GM23338 (cell line): Measurements from ENCODE around the gene DOCK3. TPM values are rescaled to one million over a fixed set of nuclear protein-coding genes. Genes with fewer than 3 reads are reported as not detected.

Experiments used
- ATAC-seq: fragments of 200-7000 bp; cut with Tn5 transposase; 3 replicates; pipeline ENCODE4 v1.9.1; 2020
- DNase-seq: peaks from one replicate; pipeline ENCODE4 v3.0.0-alpha.2; 2015; ENCODE audit warnings: low spot score
- H2AFZ ChIP-seq: fragments of 200-600 bp; sonication (generic); 2 replicates; pipeline ENCODE4 v1.8.0; 2016; ENCODE audit warnings: antibody characterized with exemption, mild to moderate bottlenecking, moderate library complexity
- H3F3A ChIP-seq: fragments of 200-600 bp; sonication (generic); replicated peaks from 2 replicates; pipeline ENCODE4 v1.8.0; 2017; ENCODE audit warnings: antibody characterized with exemption, mixed run types, low read depth
- H3K27ac ChIP-seq: fragments of 200-600 bp; sonication (generic); 2 replicates; pipeline ENCODE4 v1.6.1; 2016; ENCODE audit warnings: low read depth
- H3K27me3 ChIP-seq: fragments of 200-600 bp; sonication (generic); 2 replicates; pipeline ENCODE4 v1.8.0; 2016; ENCODE audit warnings: mild to moderate bottlenecking, mixed run types, moderate library complexity; ENCODE audit not compliant: insufficient read depth
- H3K36me3 ChIP-seq: fragments of 200-600 bp; sonication (generic); 2 replicates; pipeline ENCODE4 v1.8.0; 2016; ENCODE audit warnings: mild to moderate bottlenecking; ENCODE audit not compliant: insufficient read depth
- H3K4me1 ChIP-seq: fragments of 200-600 bp; sonication (generic); 2 replicates; pipeline ENCODE4 v1.8.0; 2016; ENCODE audit warnings: mild to moderate bottlenecking, moderate library complexity; ENCODE audit not compliant: insufficient read depth
- H3K4me2 ChIP-seq: fragments of 200-600 bp; sonication (generic); 2 replicates; pipeline ENCODE4 v1.7.1; 2017; ENCODE audit warnings: mixed run types
- H3K4me3 ChIP-seq: fragments of 200-600 bp; sonication (generic); 2 replicates; pipeline ENCODE4 v1.6.1; 2016; ENCODE audit warnings: mixed run types
- H3K79me2 ChIP-seq: fragments of 200-600 bp; sonication (generic); replicated peaks from 2 replicates; pipeline ENCODE4 v1.8.0; 2017; ENCODE audit warnings: mild to moderate bottlenecking; ENCODE audit not compliant: insufficient read depth
- H3K9me2 ChIP-seq: fragments of 200-600 bp; sonication (generic); 2 replicates; pipeline ENCODE4 v1.8.0; 2017; ENCODE audit not compliant: insufficient read depth
- H4K20me1 ChIP-seq: fragments of 200-600 bp; sonication (generic); replicated peaks from 2 replicates; pipeline ENCODE4 v1.8.0; 2017; ENCODE audit warnings: mild to moderate bottlenecking; ENCODE audit not compliant: insufficient read depth
- H3K27ac Mint-ChIP-seq: 2 replicates; pipeline ENCODE4 v1.8.0; 2020; ENCODE audit warnings: inconsistent platforms, mild to moderate bottlenecking, moderate library complexity, mixed read lengths
- H3K27me3 Mint-ChIP-seq: 3 replicates; pipeline ENCODE4 v1.8.0; 2022; ENCODE audit warnings: low read depth, mild to moderate bottlenecking, moderate library complexity, mixed read lengths, inconsistent platforms; ENCODE audit not compliant: insufficient read depth, poor library complexity
- H3K36me3 Mint-ChIP-seq: 3 replicates; pipeline ENCODE4 v1.8.0; 2021; ENCODE audit warnings: low read depth, mild to moderate bottlenecking, inconsistent platforms, moderate library complexity, mixed read lengths
- H3K4me1 Mint-ChIP-seq: 3 replicates; pipeline ENCODE4 v1.8.0; 2020; ENCODE audit warnings: mild to moderate bottlenecking, inconsistent platforms, mixed read lengths
- H3K4me3 Mint-ChIP-seq: 3 replicates; pipeline ENCODE4 v1.8.0; 2021; ENCODE audit warnings: moderate library complexity, mild to moderate bottlenecking, inconsistent platforms, mixed read lengths
- H3K9me3 Mint-ChIP-seq: 3 replicates; pipeline ENCODE4 v1.8.0; 2020; ENCODE audit warnings: moderate library complexity, mild to moderate bottlenecking, inconsistent platforms, mixed read lengths
- JUNB ChIP-seq: IDR thresholded peaks from one replicate; pipeline ENCODE4 v1.6.1; 2016; ENCODE audit warnings: antibody characterized with exemption; ENCODE audit not compliant: unreplicated experiment
- POLR2AphosphoS5 ChIP-seq: IDR thresholded peaks from 2 replicates; pipeline ENCODE4 v1.6.1; 2016; ENCODE audit warnings: antibody characterized with exemption, low read depth
- ZNF331 ChIP-seq: fragments of 250-450 bp; sonication (Bioruptor Pico); IDR thresholded peaks from 2 replicates; pipeline ENCODE4 v1.5.0; 2020; ENCODE audit warnings: low read depth, mild to moderate bottlenecking, moderate library complexity
- polyA plus RNA-seq: library from polyadenylated mRNA; unstranded; fragments of >200 nt; fragmentation: Nextera tagmentation; extraction: Ambion mirVana; gene quantifications from 2 replicates; pipeline ENCODE4 v1.2.1, GENCODE V29; 2016
- total RNA-seq: library from RNA; depleted of rRNA; stranded (reverse); fragments of >200 nt; shearing (Covaris generic); gene quantifications from 2 replicates; pipeline ENCODE4 v1.2.3, GENCODE V29; 2014
- TF ChIP-seq, protein P1 (sequence below): IDR thresholded peaks from one replicate; pipeline ENCODE4 v1.6.1; 2018; ENCODE audit warnings: antibody characterized with exemption; ENCODE audit not compliant: unreplicated experiment
- TF ChIP-seq, protein P2 (sequence below): fragments of 250-450 bp; sonication (Bioruptor Pico); IDR thresholded peaks from 2 replicates; pipeline ENCODE4 v1.5.0; 2020; ENCODE audit warnings: mild to moderate bottlenecking, moderate library complexity

The DOCK3 gene
- total and polyA plus RNA-seq, 2 experiments from 2014 or later, result 2.4 to 5.6 TPM

DNA sequence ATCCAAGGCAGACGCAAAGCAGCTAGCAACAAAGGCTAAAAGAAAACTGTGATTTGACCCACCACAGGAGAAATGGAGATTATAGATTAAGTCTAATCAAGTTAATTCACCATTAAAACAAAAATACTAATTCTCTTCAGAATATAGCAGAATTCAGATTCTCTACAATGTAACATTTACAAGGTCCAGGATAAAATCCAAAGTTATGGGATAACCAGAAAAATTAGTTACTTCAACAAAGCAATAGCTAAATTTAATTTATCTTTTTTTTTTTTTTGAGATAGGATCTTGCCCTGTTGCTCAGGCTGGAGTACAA lies 425.8 kb downstream of the DOCK3 start:
- Mint-ChIP-seq H3K27ac (no peak overlapping the region), H3K36me3 (0 out of 3 replicates have a peak, but pooled peaks cover 7% of the 10 kb centered on the region), H3K4me3 (no peak overlapping the region), H3K9me3 (peaks cover 1% of the 10 kb centered on the region; the same call in 1 of the 3 replicates), H3K4me1 (peaks cover 6% of the 10 kb centered on the region; the same call in 2 of the 3 replicates), H3K27me3 (no peaks in the 10 kb centered on the region)
- 0 out of 2 replicates have a peak, but pooled peaks cover 3% of the 10 kb centered on the region for H4K20me1 ChIP-seq
- H2AFZ ChIP-seq, result no peak overlapping the region
- H3K79me2 ChIP-seq, result no peaks in the 10 kb centered on the region
- H3K4me2 ChIP-seq, result no peak overlapping the region
- ATAC-seq (no peak), DNase-seq (no peak)
- H3K36me3 ChIP-seq, result no peaks in the 10 kb centered on the region
- H3F3A ChIP-seq, result no peaks in the 10 kb centered on the region
- H3K4me3 ChIP-seq, result no peak overlapping the region
- TF ChIP-seq, protein P1, sequence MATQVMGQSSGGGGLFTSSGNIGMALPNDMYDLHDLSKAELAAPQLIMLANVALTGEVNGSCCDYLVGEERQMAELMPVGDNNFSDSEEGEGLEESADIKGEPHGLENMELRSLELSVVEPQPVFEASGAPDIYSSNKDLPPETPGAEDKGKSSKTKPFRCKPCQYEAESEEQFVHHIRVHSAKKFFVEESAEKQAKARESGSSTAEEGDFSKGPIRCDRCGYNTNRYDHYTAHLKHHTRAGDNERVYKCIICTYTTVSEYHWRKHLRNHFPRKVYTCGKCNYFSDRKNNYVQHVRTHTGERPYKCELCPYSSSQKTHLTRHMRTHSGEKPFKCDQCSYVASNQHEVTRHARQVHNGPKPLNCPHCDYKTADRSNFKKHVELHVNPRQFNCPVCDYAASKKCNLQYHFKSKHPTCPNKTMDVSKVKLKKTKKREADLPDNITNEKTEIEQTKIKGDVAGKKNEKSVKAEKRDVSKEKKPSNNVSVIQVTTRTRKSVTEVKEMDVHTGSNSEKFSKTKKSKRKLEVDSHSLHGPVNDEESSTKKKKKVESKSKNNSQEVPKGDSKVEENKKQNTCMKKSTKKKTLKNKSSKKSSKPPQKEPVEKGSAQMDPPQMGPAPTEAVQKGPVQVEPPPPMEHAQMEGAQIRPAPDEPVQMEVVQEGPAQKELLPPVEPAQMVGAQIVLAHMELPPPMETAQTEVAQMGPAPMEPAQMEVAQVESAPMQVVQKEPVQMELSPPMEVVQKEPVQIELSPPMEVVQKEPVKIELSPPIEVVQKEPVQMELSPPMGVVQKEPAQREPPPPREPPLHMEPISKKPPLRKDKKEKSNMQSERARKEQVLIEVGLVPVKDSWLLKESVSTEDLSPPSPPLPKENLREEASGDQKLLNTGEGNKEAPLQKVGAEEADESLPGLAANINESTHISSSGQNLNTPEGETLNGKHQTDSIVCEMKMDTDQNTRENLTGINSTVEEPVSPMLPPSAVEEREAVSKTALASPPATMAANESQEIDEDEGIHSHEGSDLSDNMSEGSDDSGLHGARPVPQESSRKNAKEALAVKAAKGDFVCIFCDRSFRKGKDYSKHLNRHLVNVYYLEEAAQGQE, result no peak
- TF ChIP-seq ZNF331, result no peak
- no peaks in the 10 kb centered on the region for H3K4me1 ChIP-seq
- H3K9me2 ChIP-seq, result 0 out of 2 replicates have a peak, but pooled peaks cover 4% of the 10 kb centered on the region
- H3K27ac ChIP-seq, result no peak overlapping the region
- H3K27me3 ChIP-seq, result no peaks in the 10 kb centered on the region

DNA sequence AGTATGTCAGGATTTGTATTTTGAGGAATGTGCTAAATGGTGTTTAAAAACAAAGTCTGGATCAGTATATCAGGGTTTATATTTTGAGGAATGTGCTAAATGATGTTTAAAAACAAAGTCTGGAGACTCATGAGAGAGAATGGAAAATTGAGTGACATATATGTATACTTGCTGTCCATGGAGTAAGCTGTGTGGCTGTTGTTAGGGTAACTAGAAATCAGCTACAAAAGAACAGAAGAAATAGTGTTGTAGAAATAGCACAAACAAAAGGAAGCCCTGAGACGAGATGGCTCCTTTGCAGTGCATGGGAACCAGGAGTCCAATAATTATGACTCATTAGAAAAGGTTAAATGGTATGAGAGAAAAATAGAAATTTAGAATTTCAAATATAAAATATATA lies 427.7 kb downstream of the DOCK3 start:
- Histone ChIP-seq H3K79me2 (no peaks in the 10 kb centered on the region), H3K36me3 (no peaks in the 10 kb centered on the region), H4K20me1 (0 out of 2 replicates have a peak, but pooled peaks cover 3% of the 10 kb centered on the region), H3K4me2 (no peak overlapping the region), H2AFZ (no peak overlapping the region), H3K27me3 (no peaks in the 10 kb centered on the region), H3F3A (no peaks in the 10 kb centered on the region), H3K4me3 (no peak overlapping the region), H3K4me1 (no peaks in the 10 kb centered on the region), H3K27ac (no peak overlapping the region), H3K9me2 (0 out of 2 replicates have a peak, but pooled peaks cover 2% of the 10 kb centered on the region)
- Mint-ChIP-seq H3K9me3 (peaks cover 6% of the 10 kb centered on the region; the same call in 2 of the 3 replicates), H3K36me3 (peaks cover 10% of the 10 kb centered on the region), H3K4me1 (peaks cover 6% of the 10 kb centered on the region; the same call in 2 of the 3 replicates), H3K27me3 (no peaks in the 10 kb centered on the region), H3K27ac (no peak overlapping the region), H3K4me3 (no peak overlapping the region)
- DNase-seq (no peak), ATAC-seq (no peak)
- TF ChIP-seq, protein P1, result no peak
- TF ChIP-seq POLR2AphosphoS5 (no peak), ZNF331 (no peak), JUNB (no peak)
- TF ChIP-seq, protein P2, sequence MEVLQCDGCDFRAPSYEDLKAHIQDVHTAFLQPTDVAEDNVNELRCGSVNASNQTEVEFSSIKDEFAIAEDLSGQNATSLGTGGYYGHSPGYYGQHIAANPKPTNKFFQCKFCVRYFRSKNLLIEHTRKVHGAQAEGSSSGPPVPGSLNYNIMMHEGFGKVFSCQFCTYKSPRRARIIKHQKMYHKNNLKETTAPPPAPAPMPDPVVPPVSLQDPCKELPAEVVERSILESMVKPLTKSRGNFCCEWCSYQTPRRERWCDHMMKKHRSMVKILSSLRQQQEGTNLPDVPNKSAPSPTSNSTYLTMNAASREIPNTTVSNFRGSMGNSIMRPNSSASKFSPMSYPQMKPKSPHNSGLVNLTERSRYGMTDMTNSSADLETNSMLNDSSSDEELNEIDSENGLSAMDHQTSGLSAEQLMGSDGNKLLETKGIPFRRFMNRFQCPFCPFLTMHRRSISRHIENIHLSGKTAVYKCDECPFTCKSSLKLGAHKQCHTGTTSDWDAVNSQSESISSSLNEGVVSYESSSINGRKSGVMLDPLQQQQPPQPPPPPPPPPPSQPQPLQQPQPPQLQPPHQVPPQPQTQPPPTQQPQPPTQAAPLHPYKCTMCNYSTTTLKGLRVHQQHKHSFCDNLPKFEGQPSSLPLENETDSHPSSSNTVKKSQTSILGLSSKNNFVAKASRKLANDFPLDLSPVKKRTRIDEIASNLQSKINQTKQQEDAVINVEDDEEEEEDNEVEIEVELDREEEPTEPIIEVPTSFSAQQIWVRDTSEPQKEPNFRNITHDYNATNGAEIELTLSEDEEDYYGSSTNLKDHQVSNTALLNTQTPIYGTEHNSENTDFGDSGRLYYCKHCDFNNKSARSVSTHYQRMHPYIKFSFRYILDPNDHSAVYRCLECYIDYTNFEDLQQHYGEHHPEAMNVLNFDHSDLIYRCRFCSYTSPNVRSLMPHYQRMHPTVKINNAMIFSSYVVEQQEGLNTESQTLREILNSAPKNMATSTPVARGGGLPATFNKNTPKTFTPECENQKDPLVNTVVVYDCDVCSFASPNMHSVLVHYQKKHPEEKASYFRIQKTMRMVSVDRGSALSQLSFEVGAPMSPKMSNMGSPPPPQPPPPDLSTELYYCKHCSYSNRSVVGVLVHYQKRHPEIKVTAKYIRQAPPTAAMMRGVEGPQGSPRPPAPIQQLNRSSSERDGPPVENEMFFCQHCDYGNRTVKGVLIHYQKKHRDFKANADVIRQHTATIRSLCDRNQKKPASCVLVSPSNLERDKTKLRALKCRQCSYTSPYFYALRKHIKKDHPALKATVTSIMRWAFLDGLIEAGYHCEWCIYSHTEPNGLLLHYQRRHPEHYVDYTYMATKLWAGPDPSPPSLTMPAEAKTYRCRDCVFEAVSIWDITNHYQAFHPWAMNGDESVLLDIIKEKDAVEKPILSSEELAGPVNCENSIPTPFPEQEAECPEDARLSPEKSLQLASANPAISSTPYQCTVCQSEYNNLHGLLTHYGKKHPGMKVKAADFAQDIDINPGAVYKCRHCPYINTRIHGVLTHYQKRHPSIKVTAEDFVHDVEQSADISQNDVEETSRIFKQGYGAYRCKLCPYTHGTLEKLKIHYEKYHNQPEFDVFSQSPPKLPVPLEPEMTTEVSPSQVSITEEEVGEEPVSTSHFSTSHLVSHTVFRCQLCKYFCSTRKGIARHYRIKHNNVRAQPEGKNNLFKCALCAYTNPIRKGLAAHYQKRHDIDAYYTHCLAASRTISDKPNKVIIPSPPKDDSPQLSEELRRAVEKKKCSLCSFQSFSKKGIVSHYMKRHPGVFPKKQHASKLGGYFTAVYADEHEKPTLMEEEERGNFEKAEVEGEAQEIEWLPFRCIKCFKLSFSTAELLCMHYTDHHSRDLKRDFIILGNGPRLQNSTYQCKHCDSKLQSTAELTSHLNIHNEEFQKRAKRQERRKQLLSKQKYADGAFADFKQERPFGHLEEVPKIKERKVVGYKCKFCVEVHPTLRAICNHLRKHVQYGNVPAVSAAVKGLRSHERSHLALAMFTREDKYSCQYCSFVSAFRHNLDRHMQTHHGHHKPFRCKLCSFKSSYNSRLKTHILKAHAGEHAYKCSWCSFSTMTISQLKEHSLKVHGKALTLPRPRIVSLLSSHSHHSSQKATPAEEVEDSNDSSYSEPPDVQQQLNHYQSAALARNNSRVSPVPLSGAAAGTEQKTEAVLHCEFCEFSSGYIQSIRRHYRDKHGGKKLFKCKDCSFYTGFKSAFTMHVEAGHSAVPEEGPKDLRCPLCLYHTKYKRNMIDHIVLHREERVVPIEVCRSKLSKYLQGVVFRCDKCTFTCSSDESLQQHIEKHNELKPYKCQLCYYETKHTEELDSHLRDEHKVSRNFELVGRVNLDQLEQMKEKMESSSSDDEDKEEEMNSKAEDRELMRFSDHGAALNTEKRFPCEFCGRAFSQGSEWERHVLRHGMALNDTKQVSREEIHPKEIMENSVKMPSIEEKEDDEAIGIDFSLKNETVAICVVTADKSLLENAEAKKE, result no peak
